SH-SY5Y (cell line): Measurements from ENCODE around the gene LCE3B.

Source experiments
- GATA2 ChIP-seq: IDR thresholded peaks from 2 replicates; pipeline ENCODE4 v1.6.1; 2011; ENCODE audit warnings: mild to moderate bottlenecking, low read depth, low read length
- GATA3 ChIP-seq: IDR thresholded peaks from 2 replicates; pipeline ENCODE4 v1.6.1; 2011; ENCODE audit warnings: low read depth, mild to moderate bottlenecking, low read length, moderate library complexity

The LCE3B gene

GRCh38 chr1:152613511-152613910 lies at the start of gene LCE3B:
LCE3B (plus strand) TSS chr1:152613811; CDS start chr1:152613811, 0 bp downstream.
- TF ChIP-seq GATA3: no peak
- TF ChIP-seq GATA2: no peak

- TF ChIP-seq GATA3: no peak
Observed at GRCh38 chr1:152565115-152565514, 48.5 kb upstream of the LCE3B start.

- TF ChIP-seq GATA3: no peak
- TF ChIP-seq GATA2: no peak
Observed at GRCh38 chr1:152565535-152566215, 47.9 kb upstream of the LCE3B start.

- TF ChIP-seq GATA2 (no peak), GATA3 (no peak)
Observed at GRCh38 chr1:152566681-152567080, 46.9 kb upstream of the LCE3B start, which contains the start of gene LCE3E. LCE3E (minus strand) TSS chr1:152566780; CDS start chr1:152566208, 572 bp downstream.

- TF ChIP-seq GATA2: no peak
Observed at GRCh38 chr1:152577168-152577567, 36.4 kb upstream of the LCE3B start.

- TF ChIP-seq GATA3 (no peak), GATA2 (no peak)
Observed at GRCh38 chr1:152580433-152580832, 33.2 kb upstream of the LCE3B start, which contains the start of gene LCE3D. LCE3D (minus strand) TSS chr1:152580516; CDS start chr1:152579936, 580 bp downstream.

- no peak for TF ChIP-seq GATA3
- TF ChIP-seq GATA2: no peak
Observed at GRCh38 chr1:152582647-152583046, 31.0 kb upstream of the LCE3B start.

GRCh38 chr1:152585586-152585985 lies 28.0 kb upstream of the LCE3B start:
- no peak for TF ChIP-seq GATA2
- no peak for TF ChIP-seq GATA3

- TF ChIP-seq GATA2: no peak
- TF ChIP-seq GATA3: no peak
Observed at GRCh38 chr1:152596986-152597385, 16.6 kb upstream of the LCE3B start.

- no peak for TF ChIP-seq GATA2
- no peak for TF ChIP-seq GATA3
Observed at GRCh38 chr1:152599934-152600333, 13.7 kb upstream of the LCE3B start, which contains the start of gene LCE3C. LCE3C (plus strand) TSS chr1:152600234; CDS start chr1:152600732, 498 bp downstream.

- TF ChIP-seq GATA2: no peak
- TF ChIP-seq GATA3: no peak
Observed at GRCh38 chr1:152621993-152622392, 8.4 kb downstream of the LCE3B start.

GRCh38 chr1:152622803-152623202 lies 9.2 kb downstream of the LCE3B start, which contains the start of gene LCE3A:
LCE3A (minus strand) TSS chr1:152623103; CDS start chr1:152623103, 0 bp downstream.
- TF ChIP-seq GATA2: no peak
- no peak for TF ChIP-seq GATA3

GRCh38 chr1:152623203-152623844 lies 9.7 kb downstream of the LCE3B start:
- TF ChIP-seq GATA2 (no peak), GATA3 (no peak)

- TF ChIP-seq GATA2: no peak
- TF ChIP-seq GATA3: no peak
Observed at GRCh38 chr1:152626744-152627143, 13.1 kb downstream of the LCE3B start.

- no peak for TF ChIP-seq GATA3
- TF ChIP-seq GATA2: no peak
Observed at GRCh38 chr1:152630596-152630995, 17.0 kb downstream of the LCE3B start.
